Measurements from ENCODE around the gene RBMX2.
"Not testable (repeated sequence)": the region's sequence is repeated elsewhere in the genome, so short reads cannot be mapped to it uniquely, and the experiment has no call there.

The RBMX2 gene

GRCh38 chrX:130418740-130419139 is 17.0 kb downstream of the RBMX2 start:
- TF ChIP-seq CTCF (conservative IDR thresholded peaks at IDR 0.05; ENCODE audit: low read length), result no peak
- DNase-seq (ENCODE audit: low read depth), result no peak
- no peak overlapping the region for H3K4me3 ChIP-seq (ENCODE audit: low read length)

GRCh38 chrX:130419263-130419662 is 17.5 kb downstream of the RBMX2 start:
- no peak for TF ChIP-seq CTCF (conservative IDR thresholded peaks at IDR 0.05; ENCODE audit: low read length)
- no peak for DNase-seq (ENCODE audit: low read depth)
- no peak overlapping the region for H3K4me3 ChIP-seq (ENCODE audit: low read length)

- no peak for DNase-seq (ENCODE audit: low read depth)
- no peak overlapping the region for H3K4me3 ChIP-seq (ENCODE audit: low read length)
- no peak for TF ChIP-seq CTCF (conservative IDR thresholded peaks at IDR 0.05; ENCODE audit: low read length)
Measured at GRCh38 chrX:130426531-130426930, 24.7 kb downstream of the RBMX2 start.

- DNase-seq (ENCODE audit: low read depth); H3K4me3 ChIP-seq (ENCODE audit: low read length): not testable (repeated sequence)
Measured at GRCh38 chrX:130429236-130429635, 27.4 kb downstream of the RBMX2 start.

GRCh38 chrX:130435937-130436336 is 34.1 kb downstream of the RBMX2 start:
- TF ChIP-seq CTCF (conservative IDR thresholded peaks at IDR 0.05; ENCODE audit: low read length), result no peak
- DNase-seq (ENCODE audit: low read depth), result no peak
- H3K4me3 ChIP-seq (ENCODE audit: low read length), result no peak overlapping the region

GRCh38 chrX:130437996-130438395 is 36.2 kb downstream of the RBMX2 start:
- H3K4me3 ChIP-seq (ENCODE audit: low read length); DNase-seq (ENCODE audit: low read depth): not testable (repeated sequence)

GRCh38 chrX:130443875-130444274 is 42.1 kb downstream of the RBMX2 start:
- no peak for TF ChIP-seq CTCF (conservative IDR thresholded peaks at IDR 0.05; ENCODE audit: low read length)
- DNase-seq (ENCODE audit: low read depth), result no peak
- H3K4me3 ChIP-seq (ENCODE audit: low read length), result no peak overlapping the region

GRCh38 chrX:130444641-130445336 is 43.0 kb downstream of the RBMX2 start:
- DNase-seq (ENCODE audit: low read depth), result no peak
- TF ChIP-seq CTCF (conservative IDR thresholded peaks at IDR 0.05; ENCODE audit: low read length), result no peak
- no peak overlapping the region for H3K4me3 ChIP-seq (ENCODE audit: low read length)
